Activated T-cell treated with anti-CD3 and anti-CD28 coated beads, Interleukin-2, amount 50 U/mL, for 24 hours (primary cell): Measurements from ENCODE around the gene CDC42EP1.
"Not testable (repeated sequence)": the region's sequence is repeated elsewhere in the genome, so short reads cannot be mapped to it uniquely, and the experiment has no call there.

Experiments
- DNase-seq: peaks from one replicate; pipeline ENCODE4 v3.0.0-alpha.2; 2020
- H3K27ac Mint-ChIP-seq: 2 replicates; pipeline ENCODE4 v1.8.0; 2020; ENCODE audit warnings: mild to moderate bottlenecking, mixed read lengths
- H3K27me3 Mint-ChIP-seq: 2 replicates; pipeline ENCODE4 v1.8.0; 2020; ENCODE audit warnings: mixed read lengths
- H3K36me3 Mint-ChIP-seq: 2 replicates; pipeline ENCODE4 v1.8.0; 2020; ENCODE audit warnings: low read depth, mixed read lengths
- H3K4me1 Mint-ChIP-seq: 2 replicates; pipeline ENCODE4 v1.8.0; 2020; ENCODE audit warnings: low read depth, mixed read lengths
- H3K4me3 Mint-ChIP-seq: 2 replicates; pipeline ENCODE4 v1.8.0; 2020; ENCODE audit warnings: mild to moderate bottlenecking, moderate library complexity, mixed read lengths
- H3K9me3 Mint-ChIP-seq: 2 replicates; pipeline ENCODE4 v1.8.0; 2020; ENCODE audit warnings: mixed read lengths

The CDC42EP1 gene

GRCh38 chr22:37604074-37604473 lies 43.8 kb downstream of the CDC42EP1 start:
- Mint-ChIP-seq H3K9me3 (no peaks in the 10 kb centered on the region), H3K27ac (no peak overlapping the region), H3K4me3 (no peak overlapping the region), H3K27me3 (no peaks in the 10 kb centered on the region), H3K36me3 (peaks cover 2% of the 10 kb centered on the region), H3K4me1 (peaks cover 44% of the 10 kb centered on the region)
- DNase-seq: no peak

- peaks cover 9% of the 10 kb centered on the region for H3K36me3 Mint-ChIP-seq
- no peaks in the 10 kb centered on the region for H3K27me3 Mint-ChIP-seq
- H3K4me3 Mint-ChIP-seq: no peak overlapping the region
- H3K9me3 Mint-ChIP-seq: no peaks in the 10 kb centered on the region
- no peak for DNase-seq
- H3K27ac Mint-ChIP-seq: peak overlapping the region; percentile 69
- H3K4me1 Mint-ChIP-seq: peaks cover 49% of the 10 kb centered on the region
Measured at GRCh38 chr22:37604875-37605274, 44.6 kb downstream of the CDC42EP1 start.

- Mint-ChIP-seq H3K4me1 (peaks cover 54% of the 10 kb centered on the region), H3K4me3 (peak overlapping the region; percentile 62), H3K27me3 (no peaks in the 10 kb centered on the region), H3K27ac (peak overlapping the region; percentile 96), H3K9me3 (no peaks in the 10 kb centered on the region), H3K36me3 (peaks cover 17% of the 10 kb centered on the region)
- DNase-seq: peak; percentile 95
Measured at GRCh38 chr22:37607010-37607934, 47.0 kb downstream of the CDC42EP1 start.

- Mint-ChIP-seq H3K36me3 (peaks cover 21% of the 10 kb centered on the region), H3K4me1 (peaks cover 54% of the 10 kb centered on the region), H3K27me3 (no peaks in the 10 kb centered on the region), H3K27ac (peak overlapping the region; percentile 96), H3K4me3 (peak overlapping the region; percentile 99), H3K9me3 (no peaks in the 10 kb centered on the region)
- DNase-seq: no peak
Measured at GRCh38 chr22:37607935-37608476, 47.7 kb downstream of the CDC42EP1 start.

GRCh38 chr22:37608477-37609239 lies 48.4 kb downstream of the CDC42EP1 start, which contains the start of gene GGA1:
Gene GGA1, plus strand, starts transcription at chr22:37608834. Its CDS starts 27 bp downstream, at chr22:37608861.
- peaks cover 25% of the 10 kb centered on the region for H3K36me3 Mint-ChIP-seq
- DNase-seq: peak; percentile 97
- peak within 1 kb of the TSS; percentile 99 for H3K4me3 Mint-ChIP-seq
- no peaks in the 10 kb centered on the region for H3K27me3 Mint-ChIP-seq
- H3K9me3 Mint-ChIP-seq: no peaks in the 10 kb centered on the region
- H3K4me1 Mint-ChIP-seq: peaks cover 54% of the 10 kb centered on the region
- H3K27ac Mint-ChIP-seq: peak within 1 kb of the TSS; percentile 96

GRCh38 chr22:37609240-37610152 lies 49.2 kb downstream of the CDC42EP1 start:
- DNase-seq: no peak

GRCh38 chr22:37610153-37610475 lies 49.8 kb downstream of the CDC42EP1 start:
- peaks cover 45% of the 10 kb centered on the region for H3K4me1 Mint-ChIP-seq
- H3K36me3 Mint-ChIP-seq: peaks cover 37% of the 10 kb centered on the region
- not testable (repeated sequence) for H3K9me3 Mint-ChIP-seq, DNase-seq, H3K27me3 Mint-ChIP-seq
- H3K4me3 Mint-ChIP-seq: peak overlapping the region; percentile 99
- peak overlapping the region; percentile 95 for H3K27ac Mint-ChIP-seq

More at GRCh38 chr22:37609240-37610152, 49.2 kb downstream of the CDC42EP1 start:
- Mint-ChIP-seq H3K9me3 (no peaks in the 10 kb centered on the region), H3K4me3 (peak overlapping the region; percentile 99), H3K27ac (peak overlapping the region; percentile 95), H3K4me1 (peaks cover 50% of the 10 kb centered on the region), H3K27me3 (no peaks in the 10 kb centered on the region), H3K36me3 (peaks cover 31% of the 10 kb centered on the region)

GRCh38 chr22:37610480-37611129 lies 50.3 kb downstream of the CDC42EP1 start:
- Mint-ChIP-seq H3K36me3 (peaks cover 38% of the 10 kb centered on the region), H3K9me3 (no peaks in the 10 kb centered on the region), H3K27ac (peak overlapping the region; percentile 95), H3K4me1 (peaks cover 40% of the 10 kb centered on the region), H3K27me3 (no peaks in the 10 kb centered on the region), H3K4me3 (peak overlapping the region; percentile 99)
- DNase-seq: no peak

GRCh38 chr22:37611207-37611606 lies 50.9 kb downstream of the CDC42EP1 start:
- Mint-ChIP-seq H3K36me3 (peaks cover 41% of the 10 kb centered on the region), H3K9me3 (no peaks in the 10 kb centered on the region), H3K27me3 (no peaks in the 10 kb centered on the region), H3K4me1 (peaks cover 34% of the 10 kb centered on the region), H3K27ac (peak overlapping the region; percentile 82), H3K4me3 (peak overlapping the region; percentile 99)
- DNase-seq: no peak

- Mint-ChIP-seq H3K4me1 (peaks cover 2% of the 10 kb centered on the region), H3K27me3 (no peaks in the 10 kb centered on the region), H3K27ac (peak overlapping the region; percentile 29), H3K9me3 (no peaks in the 10 kb centered on the region), H3K36me3 (peaks cover 75% of the 10 kb centered on the region), H3K4me3 (no peak overlapping the region)
- DNase-seq: no peak
Measured at GRCh38 chr22:37616201-37617083, 56.2 kb downstream of the CDC42EP1 start.

- Mint-ChIP-seq H3K27me3 (no peaks in the 10 kb centered on the region), H3K4me1 (no peaks in the 10 kb centered on the region), H3K4me3 (no peak overlapping the region), H3K27ac (no peak overlapping the region), H3K36me3 (peaks cover 79% of the 10 kb centered on the region), H3K9me3 (no peaks in the 10 kb centered on the region)
- no peak for DNase-seq
Measured at GRCh38 chr22:37617431-37617830, 57.2 kb downstream of the CDC42EP1 start.

- no peak overlapping the region for H3K27ac Mint-ChIP-seq
- H3K36me3 Mint-ChIP-seq: peaks cover 82% of the 10 kb centered on the region
- no peak overlapping the region for H3K4me3 Mint-ChIP-seq
Measured at GRCh38 chr22:37618072-37618656, 57.9 kb downstream of the CDC42EP1 start.

More at GRCh38 chr22:37618072-37618656, 57.9 kb downstream of the CDC42EP1 start:
- Mint-ChIP-seq H3K27me3 (no peaks in the 10 kb centered on the region), H3K4me1 (peaks cover 2% of the 10 kb centered on the region), H3K9me3 (no peaks in the 10 kb centered on the region)
- DNase-seq: no peak
